GM03348 (cell line): Measurements from ENCODE around the gene DLK2.
"Not testable (repeated sequence)": the region's sequence is repeated elsewhere in the genome, so short reads cannot be mapped to it uniquely, and the experiment has no call there.

Source experiments
- DNase-seq: peaks from one replicate; pipeline ENCODE4 v3.0.0; 2012; ENCODE audit warnings: low spot score

DLK2 gene, protein sequence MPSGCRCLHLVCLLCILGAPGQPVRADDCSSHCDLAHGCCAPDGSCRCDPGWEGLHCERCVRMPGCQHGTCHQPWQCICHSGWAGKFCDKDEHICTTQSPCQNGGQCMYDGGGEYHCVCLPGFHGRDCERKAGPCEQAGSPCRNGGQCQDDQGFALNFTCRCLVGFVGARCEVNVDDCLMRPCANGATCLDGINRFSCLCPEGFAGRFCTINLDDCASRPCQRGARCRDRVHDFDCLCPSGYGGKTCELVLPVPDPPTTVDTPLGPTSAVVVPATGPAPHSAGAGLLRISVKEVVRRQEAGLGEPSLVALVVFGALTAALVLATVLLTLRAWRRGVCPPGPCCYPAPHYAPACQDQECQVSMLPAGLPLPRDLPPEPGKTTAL

GRCh38 chr6:43455531-43456428, at the start of gene DLK2:
DLK2 (minus strand) TSS chr6:43455548; CDS start chr6:43454825, 723 bp downstream.
- DNase-seq, result peak; percentile 42

DNA sequence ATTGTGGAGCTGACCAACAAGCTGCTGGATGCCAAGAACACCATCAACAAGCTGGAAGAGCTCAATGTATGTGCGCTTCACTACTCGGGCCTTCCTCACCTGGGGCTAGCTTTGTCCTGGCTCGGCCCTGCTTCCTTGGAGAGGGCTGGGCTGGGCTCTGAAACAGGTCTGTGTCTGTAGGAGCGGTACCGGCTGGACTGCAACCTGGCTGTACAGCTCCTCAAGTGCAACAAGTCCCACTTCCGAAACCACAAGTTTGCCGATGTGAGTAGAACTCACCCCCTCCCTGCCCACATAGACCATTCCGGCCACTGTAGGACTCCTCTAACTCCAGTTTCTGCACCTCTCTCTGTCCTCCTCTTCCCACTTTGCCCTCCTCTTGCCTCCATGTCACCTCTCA, 48.1 kb upstream of the DLK2 start:
- DNase-seq, result no peak

- no peak for DNase-seq
These were observed 47.3 kb upstream of the DLK2 start for GRCh38 chr6:43502666-43503065.

DNA sequence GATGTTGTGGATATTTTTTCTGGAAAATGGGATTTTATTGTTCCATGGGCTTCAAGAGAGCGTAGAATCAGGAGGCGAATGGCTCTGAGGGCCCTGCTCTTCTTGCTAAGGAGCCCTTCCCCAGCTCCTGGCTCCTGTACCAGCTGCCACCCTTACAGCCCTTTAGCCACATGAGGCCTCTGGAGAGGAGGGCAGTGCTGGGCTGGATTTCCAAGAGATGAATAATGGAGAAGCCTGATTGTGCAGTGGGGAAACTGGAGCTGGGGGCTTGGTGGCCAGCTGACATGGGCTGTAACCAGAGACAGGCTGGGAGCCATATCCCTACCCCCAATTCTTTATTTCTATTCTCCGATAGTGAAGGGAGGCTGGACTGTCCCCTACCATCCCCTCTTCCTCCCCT, 45.6 kb upstream of the DLK2 start:
- DNase-seq, result no peak

GRCh38 chr6:43499028-43499815, 43.9 kb upstream of the DLK2 start:
- no peak for DNase-seq

GRCh38 chr6:43498291-43498690, 42.9 kb upstream of the DLK2 start:
- not testable (repeated sequence) for DNase-seq

DNA sequence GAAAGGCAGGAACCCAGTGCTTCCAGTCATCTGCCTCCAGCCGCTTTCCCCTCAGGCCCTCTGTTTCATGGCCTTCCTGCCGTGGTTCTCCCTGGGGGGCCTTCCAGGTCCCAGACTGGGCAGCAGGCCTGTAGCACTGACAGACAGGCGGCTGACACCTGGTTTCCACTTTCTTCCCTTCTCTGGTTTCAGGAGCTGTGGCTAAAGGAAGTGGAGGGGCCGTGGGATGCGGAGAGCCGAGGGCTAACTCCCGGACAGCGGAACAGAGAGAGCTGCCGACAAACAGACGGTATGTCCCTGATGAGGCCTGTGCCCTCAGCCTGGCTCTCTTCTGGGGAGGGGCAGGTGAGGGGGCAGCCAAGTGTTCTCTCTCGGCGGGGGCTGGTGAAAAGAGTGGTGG, 42.3 kb upstream of the DLK2 start:
- no peak for DNase-seq

- DNase-seq, result no peak
These were observed 41.7 kb upstream of the DLK2 start for GRCh38 chr6:43497129-43497396.

- DNase-seq, result peak; percentile 88
These were observed 41.2 kb upstream of the DLK2 start for GRCh38 chr6:43496370-43497128.

GRCh38 chr6:43495409-43495941, 40.1 kb upstream of the DLK2 start:
- DNase-seq, result no peak

DNA sequence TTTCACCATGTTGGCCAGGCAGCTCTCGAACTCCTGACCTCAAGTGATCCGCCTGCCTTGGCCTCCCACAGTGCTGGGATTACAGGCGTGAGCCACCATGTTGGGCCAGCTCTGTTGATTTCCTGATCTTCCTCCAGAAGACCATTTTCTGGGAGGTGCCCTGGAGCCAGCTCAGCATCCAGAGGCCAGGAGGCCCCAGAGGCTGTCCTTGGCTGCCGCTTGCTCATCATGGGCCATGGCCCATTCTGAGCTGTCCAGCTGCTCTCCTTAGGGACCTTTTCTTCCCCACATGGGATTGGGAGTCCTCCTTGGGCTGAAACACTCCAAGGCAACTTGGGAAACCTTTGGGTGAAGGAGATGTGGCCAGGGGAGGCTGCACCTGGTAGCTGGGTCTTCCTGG, 39.4 kb upstream of the DLK2 start:
- DNase-seq, result no peak

DNA sequence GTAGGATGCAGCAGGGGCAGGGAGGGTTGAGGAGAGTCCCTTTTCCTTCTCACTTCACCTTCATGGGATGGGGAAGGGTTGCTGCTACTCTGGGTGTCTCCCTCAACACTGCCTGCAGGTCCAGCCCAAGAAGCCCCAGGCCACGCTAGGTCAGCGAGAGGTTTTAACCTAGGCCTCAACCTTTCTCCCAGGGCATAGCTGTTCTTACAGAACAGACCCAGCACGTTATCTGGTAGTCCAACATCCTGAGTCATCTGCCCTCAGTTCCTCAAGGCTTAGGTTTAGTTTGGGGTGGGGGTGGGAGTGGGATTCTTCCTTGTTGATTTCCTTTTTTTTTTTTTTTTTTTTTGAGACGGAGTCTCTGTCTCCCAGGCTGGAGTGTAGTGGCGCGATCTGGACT, 39.0 kb upstream of the DLK2 start:
- DNase-seq, result no peak

- DNase-seq, result no peak
These were observed 38.5 kb upstream of the DLK2 start for GRCh38 chr6:43493833-43494232.

DNA sequence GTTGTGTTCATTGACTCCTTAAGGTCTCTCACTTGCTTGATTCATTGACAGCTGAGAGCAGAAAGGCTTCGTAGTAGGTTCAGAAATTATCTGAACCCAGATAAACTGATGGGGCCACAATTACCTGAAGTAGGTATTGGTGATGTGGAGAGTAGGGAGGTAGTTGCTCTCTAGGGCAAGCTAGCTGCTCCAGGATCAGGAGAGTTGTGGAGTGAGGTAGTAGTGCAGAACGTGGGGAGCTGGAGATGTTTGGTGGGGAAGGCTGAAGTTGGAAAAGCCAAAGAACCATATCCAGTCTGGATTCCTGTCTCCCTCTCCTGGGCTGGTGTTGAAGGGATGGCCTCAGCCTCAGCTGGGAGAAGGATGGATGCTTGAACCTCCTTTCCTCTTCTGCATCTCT, 37.9 kb upstream of the DLK2 start:
- no peak for DNase-seq

DNA sequence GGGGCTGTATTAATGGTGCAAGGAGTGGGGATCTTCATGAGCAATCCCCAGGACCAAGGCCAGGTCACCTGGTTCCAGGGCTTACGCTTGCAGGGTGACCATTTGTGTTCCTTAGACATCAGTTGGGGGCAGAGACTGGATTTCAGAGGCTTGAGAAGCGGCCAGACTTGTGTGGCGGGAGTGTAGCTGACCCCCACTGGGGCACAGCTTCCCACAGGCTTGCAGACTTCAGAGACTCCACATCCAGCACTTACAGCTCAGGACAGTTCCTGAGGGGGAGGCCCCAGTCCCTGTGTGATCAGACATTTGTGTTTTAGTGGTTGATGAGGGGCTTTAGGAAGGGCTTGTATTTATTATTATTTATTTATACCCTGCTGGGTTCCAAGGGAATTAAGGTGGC, 37.3 kb upstream of the DLK2 start:
- peak; percentile 58 for DNase-seq

DNA sequence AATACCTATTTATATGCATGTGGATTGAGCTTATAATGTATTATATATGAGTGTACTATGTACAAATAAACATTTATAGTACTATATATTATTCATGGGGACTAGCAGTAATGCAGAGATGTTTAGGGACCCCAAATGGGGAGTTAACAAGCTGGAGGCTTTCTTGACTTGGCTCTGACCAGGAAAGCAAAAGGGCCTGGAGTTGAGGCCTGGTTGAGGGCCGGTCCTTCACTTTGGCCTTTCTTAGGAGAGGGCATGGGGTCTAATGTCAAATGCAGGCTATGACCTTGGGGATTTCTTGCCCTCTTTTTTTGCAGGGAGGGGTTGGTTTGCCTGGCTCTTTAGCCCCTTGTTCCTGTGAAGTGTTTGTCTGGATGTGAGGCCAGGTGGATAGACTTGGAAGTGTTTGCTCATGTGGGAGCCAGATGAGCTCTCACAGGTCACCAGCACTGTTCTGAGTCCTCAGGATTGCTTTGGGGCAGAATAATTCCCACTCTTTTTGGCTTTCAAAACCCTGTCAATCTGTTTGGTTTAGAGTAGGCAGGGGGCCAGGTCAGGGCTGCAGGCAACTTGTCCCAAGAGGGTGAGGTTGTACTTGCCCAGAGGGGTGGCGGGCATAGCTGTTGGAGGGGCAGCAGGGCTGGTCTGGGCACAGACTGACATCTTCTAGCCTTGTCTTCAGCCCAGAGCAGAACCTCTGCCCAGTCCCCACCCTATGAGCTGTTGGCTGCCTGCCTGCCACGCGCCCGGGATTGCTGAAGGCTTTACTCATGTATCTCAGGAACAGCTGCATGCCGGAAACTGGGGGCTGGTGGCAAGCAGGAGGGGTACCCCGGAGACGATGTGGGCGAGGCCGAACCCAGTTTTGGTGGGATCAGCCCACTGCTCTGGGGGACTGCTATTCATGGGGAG, 36.7 kb upstream of the DLK2 start:
- DNase-seq, result peak; percentile 90

GRCh38 chr6:43490523-43490939, 35.2 kb upstream of the DLK2 start:
- DNase-seq, result peak; percentile 56

DNA sequence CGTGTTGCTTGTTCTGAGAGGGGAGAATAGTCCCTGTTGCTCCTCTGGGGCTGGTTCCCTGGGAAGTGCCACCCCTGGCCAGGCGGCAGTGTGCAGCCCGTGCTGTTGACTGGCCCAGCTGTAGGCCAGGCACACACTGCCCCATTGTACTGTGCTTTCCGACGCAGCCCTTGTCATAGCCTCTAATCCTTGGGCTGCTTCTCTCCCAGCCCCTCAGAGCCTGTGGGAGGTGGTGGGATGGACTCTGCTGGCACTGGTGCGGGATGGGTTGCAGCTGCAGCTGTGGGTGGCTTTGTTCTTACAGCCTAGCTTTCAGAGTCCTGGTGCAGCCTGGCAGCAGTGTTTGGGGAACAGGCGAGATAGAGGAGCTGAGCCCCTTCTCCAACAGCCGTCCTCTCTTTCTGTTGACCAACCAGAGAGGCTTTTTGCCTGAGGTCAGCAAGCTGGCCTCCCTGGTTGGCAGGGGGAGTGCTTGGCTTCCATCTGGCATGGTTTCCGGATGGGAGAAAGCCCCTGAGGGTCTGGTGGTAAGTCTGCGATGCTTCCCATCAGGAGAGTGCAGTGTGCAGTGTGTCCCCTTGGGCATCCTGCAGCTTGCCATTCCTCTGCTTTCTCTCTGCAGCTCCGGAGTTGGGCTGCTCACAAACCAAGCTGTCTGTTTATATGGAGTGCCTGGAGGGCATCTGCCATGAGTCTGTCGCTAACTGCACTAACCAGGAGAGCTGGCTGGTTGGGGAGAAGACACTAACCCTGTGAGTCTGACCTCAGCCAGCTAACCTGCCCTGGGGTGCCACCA, 34.1 kb upstream of the DLK2 start:
- DNase-seq, result no peak

DNA sequence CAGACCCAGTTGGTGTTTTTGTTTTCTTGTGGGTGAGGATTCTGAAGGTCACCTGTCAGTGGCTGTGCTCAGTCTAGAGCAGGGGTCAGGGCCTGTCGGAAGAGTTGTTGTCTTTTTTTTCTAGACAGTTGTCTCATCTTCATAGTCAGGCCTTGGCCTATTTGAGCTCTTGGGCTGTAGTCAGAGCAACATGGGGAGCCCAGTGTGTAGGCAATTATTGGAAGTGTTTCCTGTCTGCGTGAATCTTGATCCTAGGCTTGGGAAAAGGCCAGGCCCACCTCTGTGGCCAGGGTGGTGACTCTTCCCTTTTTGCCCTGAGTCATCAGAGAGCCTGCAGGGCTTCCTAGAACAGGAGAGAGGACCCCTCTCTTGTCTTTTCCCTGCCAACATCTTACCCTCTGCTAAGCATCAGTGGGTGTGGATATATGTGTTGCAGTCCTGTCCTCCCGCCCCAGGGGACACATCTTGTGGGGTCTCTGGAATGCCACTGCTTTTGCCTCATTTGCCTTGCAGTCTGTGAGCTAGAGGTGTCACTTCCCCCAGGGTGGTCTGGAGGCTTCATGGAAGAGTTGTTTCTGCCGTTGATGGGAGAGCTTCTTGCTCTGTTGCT, 33.4 kb upstream of the DLK2 start:
- peak; percentile 54 for DNase-seq
